ENCODE results near the gene PLK5. TPM values are rescaled to one million over a fixed set of nuclear protein-coding genes. Genes with fewer than 3 reads are reported as not detected.
"Not testable (repeated sequence)": the region's sequence is repeated elsewhere in the genome, so short reads cannot be mapped to it uniquely, and the experiment has no call there.

PLK5 gene
- total RNA-seq, 1 donor from 2014 or later: not detected

DNA sequence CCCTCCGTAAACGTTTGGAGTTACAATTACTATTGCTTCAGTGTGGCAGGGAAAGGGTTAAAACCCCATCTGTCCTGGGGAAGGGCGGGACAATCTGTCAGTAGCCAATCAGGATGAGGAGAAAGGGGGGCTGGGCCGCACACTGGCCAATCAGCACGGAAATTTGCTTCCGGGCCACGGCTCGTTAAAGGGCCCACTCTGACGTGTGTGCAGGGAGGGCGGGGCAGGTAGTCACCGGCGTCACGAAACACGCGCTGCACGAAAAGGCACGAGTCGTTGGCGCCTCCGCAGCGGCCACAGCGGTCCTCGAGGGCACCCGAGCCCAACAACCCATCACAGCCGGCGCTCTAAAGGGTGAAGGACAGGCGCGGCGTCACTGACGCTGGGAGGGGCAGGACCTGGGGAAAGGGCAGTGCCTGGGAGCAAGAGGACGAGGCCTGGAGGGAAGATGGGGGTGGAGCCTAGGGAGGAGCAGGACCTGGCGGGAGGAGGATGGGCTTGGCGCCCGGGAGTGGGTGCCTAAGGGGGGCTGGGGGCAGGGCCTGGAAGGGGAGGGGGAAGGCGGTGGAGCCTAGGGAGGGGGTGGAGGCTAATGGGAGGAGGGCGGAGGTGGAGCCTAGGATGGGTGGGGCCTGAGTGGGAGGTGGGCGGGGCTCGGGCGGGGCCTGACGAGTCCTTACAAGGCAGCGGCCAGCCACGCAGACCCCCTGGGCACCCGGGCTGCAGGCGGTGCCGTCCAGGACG, 15.9 kb upstream of the PLK5 start:
- peak; percentile 96 for DNase-seq (ENCODE audit: low spot score)

DNA sequence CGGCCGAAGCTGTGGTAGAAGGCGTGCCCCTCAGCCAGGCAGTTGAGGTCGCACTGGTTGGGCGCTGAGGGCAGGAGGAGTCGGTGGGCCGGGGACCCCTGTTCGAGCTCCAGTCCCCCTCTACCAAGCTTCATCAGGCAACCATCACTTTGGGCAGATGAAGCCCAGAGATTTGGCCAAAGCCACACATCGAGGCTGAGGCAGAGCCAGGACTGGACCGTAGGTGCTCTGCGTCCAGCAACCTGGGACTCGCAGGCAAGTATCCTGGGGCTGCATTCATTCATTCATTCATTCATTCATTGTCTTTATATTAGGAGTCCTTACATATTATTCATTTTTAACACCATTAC, 15.4 kb upstream of the PLK5 start:
- DNase-seq (ENCODE audit: low spot score): no peak

DNA sequence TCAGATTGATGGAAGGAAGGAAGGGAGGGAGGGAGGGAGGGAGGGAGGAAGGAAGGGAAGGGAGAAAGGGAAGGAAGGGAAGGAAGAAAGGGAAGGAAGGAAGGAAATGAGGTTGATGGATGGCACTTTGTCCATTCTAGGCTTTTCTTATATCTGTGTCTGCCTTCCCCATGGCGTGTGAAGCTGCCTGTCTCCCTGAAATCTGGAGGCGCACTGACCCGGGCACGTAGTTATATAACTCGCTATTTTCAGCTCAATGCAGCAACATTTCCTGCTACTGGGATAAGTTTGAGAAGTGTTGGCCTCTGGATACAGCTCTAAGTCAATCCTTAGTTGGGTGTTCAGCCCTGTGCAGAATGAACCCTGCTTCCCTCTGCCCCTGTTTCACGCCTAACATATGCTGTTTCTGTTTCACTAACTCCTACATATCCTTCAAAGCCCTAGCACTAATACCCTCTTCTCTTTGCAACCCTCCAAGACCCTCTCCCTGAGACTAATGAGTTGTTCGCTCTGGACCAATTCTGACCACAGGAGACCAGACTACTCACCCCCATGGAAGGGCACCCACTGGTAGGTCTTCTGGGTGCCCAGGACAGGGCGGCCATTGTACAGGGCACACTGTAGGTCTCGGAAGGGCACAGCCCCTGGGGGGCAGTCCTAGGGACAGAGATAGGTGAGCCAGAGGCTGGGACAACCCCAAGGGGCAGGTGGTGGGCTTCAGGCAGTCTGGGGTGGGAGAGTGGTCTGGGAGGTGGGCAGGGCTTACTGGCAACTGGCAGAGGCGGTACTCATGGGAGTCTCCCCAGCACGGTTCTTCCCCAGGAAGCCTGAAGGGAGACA, 14.1 kb upstream of the PLK5 start:
- DNase-seq (ENCODE audit: low spot score): no peak

DNA sequence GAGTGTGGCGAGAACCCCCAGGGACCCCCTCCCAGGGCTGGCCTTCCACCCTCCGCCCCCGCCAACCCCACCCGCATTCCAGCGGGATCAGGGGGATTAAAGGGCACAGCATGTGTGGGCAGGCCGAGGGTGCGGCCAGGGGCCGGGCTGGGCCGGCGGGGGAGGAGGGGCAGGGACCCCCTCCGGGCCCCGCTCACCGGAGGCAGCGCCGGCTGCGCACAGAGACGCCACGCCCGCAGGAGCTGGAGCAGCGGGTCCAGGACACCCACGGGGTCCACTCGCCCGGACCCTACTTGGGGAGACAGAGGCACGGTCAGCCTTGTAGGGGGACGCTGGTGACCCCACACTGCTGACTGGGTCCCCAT, 13.5 kb upstream of the PLK5 start:
- no peak for DNase-seq (ENCODE audit: low spot score)

DNA sequence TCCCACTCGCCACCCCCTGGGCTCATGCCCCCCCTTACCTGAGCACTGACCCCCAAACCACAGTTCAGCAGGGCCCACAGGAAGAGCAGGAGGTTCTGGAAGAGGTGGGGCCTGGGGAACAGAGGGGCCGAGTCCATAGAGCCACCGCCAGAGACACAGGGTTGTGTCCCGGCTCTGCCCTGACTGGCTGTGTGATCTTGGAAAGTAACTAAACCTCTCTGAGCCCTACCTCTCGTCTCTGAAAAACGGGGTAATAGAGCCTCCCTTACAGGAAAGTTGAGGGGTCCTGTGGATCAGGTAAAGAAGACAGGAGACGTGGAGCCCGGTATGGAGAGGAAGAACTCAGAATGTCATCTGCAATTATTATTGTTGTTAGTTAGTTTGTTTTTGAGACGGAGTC, 13.1 kb upstream of the PLK5 start:
- no peak for DNase-seq (ENCODE audit: low spot score)

DNA sequence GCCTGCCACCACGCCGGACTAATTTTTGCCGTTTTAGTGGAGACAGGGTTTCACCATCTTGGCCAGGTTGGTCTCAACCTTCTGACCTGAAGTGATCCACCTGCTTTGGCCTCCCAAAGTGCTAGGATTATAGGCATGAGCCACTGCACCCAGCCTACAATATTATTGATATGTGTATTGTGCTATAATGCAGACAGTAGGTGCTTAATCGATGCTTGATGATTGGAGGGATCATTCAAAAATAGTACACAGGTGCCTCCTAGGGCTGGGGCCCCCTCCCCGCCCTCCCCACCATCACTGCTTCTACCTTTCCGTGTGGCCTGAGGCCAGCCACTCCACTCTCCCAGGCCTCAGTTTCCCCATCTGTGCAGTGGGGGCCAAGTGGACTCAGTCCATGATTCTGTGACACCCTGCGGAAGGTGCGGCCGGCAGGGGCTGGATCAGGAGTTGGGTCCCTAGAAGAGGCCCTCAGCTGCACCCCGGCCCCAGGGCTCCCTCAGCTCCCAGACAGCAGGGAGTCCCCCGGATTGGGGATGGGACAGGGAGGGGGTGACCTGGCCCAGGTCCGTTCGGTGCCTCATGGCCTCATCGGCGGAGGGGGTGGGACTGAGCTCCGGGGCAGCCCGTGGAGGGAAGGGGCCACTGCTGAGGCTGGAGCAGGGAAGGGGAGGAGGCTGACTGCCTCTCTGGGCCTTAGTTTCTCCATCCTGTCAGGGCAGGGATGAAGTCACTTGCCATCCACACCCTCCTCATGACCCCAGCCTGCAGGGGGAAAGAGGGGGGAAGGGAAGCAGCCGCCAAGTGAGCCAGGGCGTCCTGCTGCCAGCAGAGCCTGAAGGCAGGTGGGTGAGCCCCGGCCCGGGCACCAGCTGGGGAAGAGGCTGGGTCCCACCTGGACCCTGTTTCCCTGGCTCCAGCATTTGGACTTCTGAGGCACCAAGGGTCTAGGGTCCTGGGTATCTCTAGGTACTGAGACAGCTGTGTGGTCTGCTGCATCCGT, 12.3 kb upstream of the PLK5 start:
- DNase-seq (ENCODE audit: low spot score): no peak

DNA sequence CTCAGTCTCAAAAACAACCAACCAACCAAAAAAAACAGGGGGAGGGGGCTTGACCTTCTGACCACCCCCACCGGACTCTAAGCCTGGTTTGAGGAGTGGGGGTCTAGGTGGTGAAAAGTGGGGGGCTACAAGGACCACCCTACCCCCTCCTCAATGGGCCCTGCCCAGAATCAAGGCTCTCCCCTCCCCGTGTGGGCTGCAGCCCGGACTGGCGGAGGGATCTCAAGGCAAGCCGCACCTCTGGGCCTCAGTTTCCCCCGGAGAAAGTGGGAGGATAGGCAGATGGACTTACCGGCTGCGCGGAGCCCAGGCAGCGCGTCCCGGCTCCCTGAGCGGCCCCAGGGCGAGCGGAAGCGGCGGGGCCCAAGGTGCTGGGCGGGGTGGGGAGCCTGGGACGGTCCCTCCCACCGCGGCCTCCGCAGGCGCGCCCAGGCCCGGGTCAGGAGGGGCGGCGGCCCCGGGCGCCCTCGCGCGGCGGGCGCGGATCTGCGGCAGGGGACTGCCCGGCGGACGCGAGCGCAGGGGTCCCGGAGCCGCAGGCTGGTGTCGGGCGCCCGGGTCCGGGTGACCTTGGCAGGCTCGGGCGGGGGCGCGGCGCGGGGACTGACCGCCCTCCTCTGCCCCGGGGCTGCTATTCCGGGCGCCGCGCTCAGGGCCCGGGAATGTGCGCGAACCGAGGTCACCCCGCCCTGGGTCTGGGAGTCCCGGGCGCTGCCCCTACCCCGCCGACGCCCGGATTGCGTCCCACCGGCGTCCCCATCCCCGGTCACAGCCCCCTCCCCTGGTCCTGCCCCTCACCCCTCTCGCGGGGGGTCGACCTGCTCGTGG, 11.0 kb upstream of the PLK5 start, which contains the start of gene ADAMTSL5:
TSS of gene ADAMTSL5 (minus strand) at position 349 of the 828 bp plus-strand sequence. CDS start 2,076 bp downstream, outside the sequence.
- DNase-seq (ENCODE audit: low spot score): no peak

DNA sequence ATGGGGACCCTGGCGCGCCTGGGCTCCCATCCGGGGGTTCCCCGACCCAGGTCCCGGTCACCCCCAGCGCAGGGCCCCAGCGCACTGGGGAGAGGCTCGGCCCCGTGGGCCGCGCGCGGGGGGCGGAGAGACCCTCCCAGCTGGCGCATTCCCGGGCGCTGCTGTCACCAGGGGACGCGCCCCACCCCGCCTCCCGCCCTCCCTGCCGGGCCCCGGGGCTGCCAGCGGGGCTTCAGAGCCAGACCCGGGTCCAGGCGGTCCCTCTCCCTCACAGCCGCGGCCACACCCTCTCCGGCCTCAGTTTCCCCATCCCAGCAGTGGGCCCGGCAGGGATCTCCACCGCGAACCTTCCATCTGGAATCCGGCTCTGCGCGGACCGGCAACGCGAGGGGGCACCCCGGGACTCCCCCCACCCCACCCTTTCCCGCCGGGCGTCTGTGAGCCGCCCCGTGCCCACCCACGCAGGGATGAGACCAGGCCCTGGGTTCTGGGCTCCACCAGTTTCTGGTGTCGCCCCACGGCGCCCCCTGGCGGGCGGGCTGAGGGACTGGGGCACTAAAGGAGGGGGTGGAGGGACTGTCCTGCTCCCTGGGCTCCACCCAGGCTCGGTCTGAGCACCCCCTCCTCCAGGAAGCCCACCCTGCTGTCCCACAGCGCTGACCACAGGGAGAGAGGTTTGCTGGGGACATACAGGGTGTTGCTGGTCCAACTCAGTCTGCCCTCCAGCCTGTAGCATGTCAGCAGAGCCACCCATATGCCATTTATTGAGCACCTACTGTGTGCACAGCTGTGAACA, 10.2 kb upstream of the PLK5 start:
- DNase-seq (ENCODE audit: low spot score): no peak

GRCh38 chr19:1514295-1514661, 9.6 kb upstream of the PLK5 start:
- DNase-seq (ENCODE audit: low spot score): no peak

DNA sequence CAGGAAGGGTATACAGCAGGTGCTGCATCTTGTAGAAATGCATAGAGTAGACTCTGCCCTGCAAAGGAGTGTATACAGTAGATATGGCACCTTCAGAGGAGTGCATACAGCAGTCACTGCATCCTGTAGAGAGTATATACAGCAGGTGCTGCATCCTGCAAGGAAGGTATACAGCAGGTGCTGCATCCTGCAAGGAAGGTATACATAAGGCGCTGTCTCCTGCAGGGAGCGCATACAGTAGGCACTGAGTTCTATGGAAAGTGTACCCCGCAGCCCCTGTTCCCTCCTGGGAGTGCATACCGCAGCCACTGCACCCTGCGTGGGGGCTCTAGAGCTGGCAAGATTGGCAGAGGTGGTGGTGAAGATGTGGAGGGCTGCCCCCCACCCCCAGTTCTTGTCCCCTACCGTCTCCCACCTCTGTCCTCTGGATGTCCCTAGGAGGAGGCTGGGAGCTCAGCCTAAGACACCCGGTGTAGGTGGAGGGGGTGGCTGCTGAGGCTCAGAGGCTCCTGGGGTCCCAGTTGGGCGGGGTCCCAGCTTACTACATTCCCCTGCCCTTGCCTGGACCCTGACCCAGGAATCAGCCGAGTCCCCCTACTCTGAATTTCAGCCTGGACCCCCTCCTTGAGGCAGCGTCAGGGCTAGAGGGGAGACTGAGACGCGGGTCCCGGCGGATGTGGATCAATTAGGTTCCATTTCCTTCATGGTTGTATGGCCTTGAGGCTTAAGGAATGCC, 8.7 kb upstream of the PLK5 start:
- DNase-seq (ENCODE audit: low spot score): no peak

GRCh38 chr19:1516395-1516753, 7.5 kb upstream of the PLK5 start:
- no peak for DNase-seq (ENCODE audit: low spot score)

- DNase-seq (ENCODE audit: low spot score): no peak
These were observed 5.4 kb upstream of the PLK5 start for GRCh38 chr19:1518471-1518870.

DNA sequence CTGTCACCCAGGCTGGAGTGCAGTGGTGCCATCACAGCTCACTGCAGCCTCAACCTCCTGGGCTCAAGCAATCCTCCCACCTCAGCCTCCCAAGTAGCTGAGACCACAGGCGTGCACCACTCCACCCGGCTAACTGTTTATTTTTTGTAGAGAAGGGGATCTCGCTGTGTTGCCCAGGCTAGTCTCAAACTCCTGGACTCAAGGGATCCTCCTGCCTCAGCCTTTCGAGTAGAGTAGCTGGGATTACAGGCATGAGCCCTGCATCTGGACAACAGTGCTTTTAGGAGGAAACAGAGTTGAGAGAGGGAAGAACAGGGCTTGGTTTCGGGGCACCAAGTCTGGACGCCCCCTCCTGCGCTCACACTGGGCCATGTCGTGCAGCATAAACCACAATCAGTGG, 4.1 kb upstream of the PLK5 start:
- not testable (repeated sequence) for DNase-seq (ENCODE audit: low spot score)

- no peak for DNase-seq (ENCODE audit: low spot score)
These were observed 3.6 kb upstream of the PLK5 start for GRCh38 chr19:1520203-1520780.

GRCh38 chr19:1521636-1522035, 2.2 kb upstream of the PLK5 start:
- no peak for DNase-seq (ENCODE audit: low spot score)

DNA sequence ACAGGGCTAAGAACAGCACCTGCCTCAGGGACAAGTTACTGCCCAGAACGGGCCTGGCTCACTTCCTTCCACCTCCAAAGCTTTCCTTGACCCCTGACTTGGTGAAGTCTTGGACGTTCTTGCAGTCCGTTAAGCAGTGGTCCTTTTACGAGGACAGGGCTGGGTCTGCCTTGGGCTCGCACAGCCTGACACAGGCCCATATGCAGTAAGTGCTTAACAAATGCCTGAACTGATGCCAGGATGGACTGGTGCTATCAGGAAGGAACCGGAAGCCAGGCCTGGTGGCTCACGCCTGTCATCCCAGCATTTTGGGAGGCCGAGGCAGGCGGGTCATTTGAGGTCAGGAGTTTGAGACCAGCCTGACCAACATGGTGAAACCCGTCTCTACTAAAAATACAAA, 1.8 kb upstream of the PLK5 start:
- DNase-seq (ENCODE audit: low spot score): no peak

GRCh38 chr19:1522838-1523237, 1.0 kb upstream of the PLK5 start:
- no peak for DNase-seq (ENCODE audit: low spot score)

DNA sequence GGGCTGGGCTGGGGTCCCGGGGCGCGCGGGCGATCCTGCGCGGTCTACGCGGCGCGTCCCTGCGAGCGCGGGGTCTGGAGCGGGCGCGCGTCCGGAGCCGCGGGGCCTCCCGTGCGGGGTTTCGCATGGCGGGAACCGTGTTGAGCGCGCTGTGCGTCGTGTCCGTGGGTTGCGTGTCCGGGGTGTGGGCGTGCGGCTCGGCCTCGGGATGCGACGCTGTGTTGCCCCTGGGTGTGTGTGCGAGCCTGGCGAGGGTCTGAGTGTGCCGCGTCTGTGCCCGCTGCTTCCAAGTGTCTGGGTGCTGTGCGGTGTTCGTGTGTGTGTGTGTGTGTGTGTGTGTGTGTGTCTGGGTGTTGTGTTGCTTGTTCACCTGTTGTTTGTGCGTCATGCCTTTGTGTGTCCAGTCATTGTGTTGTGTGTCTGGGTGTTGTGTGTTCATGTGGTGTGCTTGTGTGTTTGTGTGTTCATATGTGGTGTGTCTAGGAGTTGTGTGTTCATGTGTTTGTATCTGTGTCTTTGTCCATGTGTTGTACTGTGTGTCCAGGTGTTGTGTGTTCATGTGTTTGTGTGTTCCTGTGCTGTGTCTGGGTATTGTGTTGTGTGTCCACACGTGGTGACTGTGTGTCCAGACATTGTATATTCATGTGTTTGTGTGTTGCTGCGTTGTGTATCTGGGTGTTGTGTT, 552 bp downstream of the PLK5 start:
- DNase-seq (ENCODE audit: low spot score): no peak

- DNase-seq (ENCODE audit: low spot score): no peak
These were observed 1.1 kb downstream of the PLK5 start for GRCh38 chr19:1524972-1525325.
